Suprapubic skin (tissue), 4 donors: ENCODE results near the gene ANXA2R. TPM values are rescaled to one million over a fixed set of nuclear protein-coding genes. Genes with fewer than 3 reads are reported as not detected.
A peak's percentile ranks its signal among the peaks of the same experiment; 100 is the strongest.

Experiments
- DNase-seq, 2 donors: peaks; one replicate each; pipeline ENCODE4 v3.0.0-alpha.2; 2019; ENCODE audit warnings: low spot score in 2 of 2
- H3K27ac ChIP-seq: fragments of 200-600 bp; sonication (generic); one replicate; pipeline ENCODE4 v1.5.1; 2019
- H3K27me3 ChIP-seq: fragments of 200-600 bp; sonication (generic); one replicate; pipeline ENCODE4 v1.5.1; 2019
- H3K36me3 ChIP-seq: fragments of 200-600 bp; sonication (generic); one replicate; pipeline ENCODE4 v1.5.1; 2019
- H3K4me1 ChIP-seq: fragments of 200-600 bp; sonication (generic); one replicate; pipeline ENCODE4 v1.5.1; 2019
- H3K4me3 ChIP-seq: fragments of 200-600 bp; sonication (generic); one replicate; pipeline ENCODE4 v1.5.1; 2019; ENCODE audit warnings: mild to moderate bottlenecking
- H3K9me3 ChIP-seq: fragments of 200-600 bp; sonication (generic); one replicate; pipeline ENCODE4 v1.5.1; 2019
- EP300 ChIP-seq: sonication (generic); formaldehyde crosslinking; IDR thresholded peaks from one replicate; pipeline ENCODE4 v1.6.1; 2017; ENCODE audit warnings: antibody characterized with exemption
- POLR2A ChIP-seq, 2 donors: fragments of 450-650 bp; IDR thresholded peaks; one replicate each; pipeline ENCODE4 v1.6.1; 2017; ENCODE audit warnings: antibody characterized with exemption in 2 of 2, mild to moderate bottlenecking in 2 of 2, moderate library complexity in 2 of 2
- POLR2AphosphoS5 ChIP-seq, 3 donors: sonication (generic); formaldehyde crosslinking; IDR thresholded peaks; one replicate each; pipeline ENCODE4 v1.6.1; 2017; ENCODE audit warnings: antibody characterized with exemption in 3 of 3
- WGBS: methylation state at CpG from one replicate; pipeline ENCODE4 v1.1.5; 2018; 5-methylcytosine and 5-hydroxymethylcytosine counted together
- total RNA-seq, 4 donors: library from RNA; depleted of rRNA; stranded (reverse); fragments of >200 nt; gene quantifications; one replicate each; pipeline ENCODE4 v1.1.0, GENCODE V29; 2016
- TF ChIP-seq, protein P1 (sequence below), 2 donors: fragments of 200-600 bp in 1 of 2; fragments of 450-650 bp in 1 of 2; sonication (generic) in 1 of 2; IDR thresholded peaks; one replicate each; pipeline ENCODE4 v1.5.1; 2016 to 2019; ENCODE audit warnings: antibody characterized with exemption in 2 of 2, mild to moderate bottlenecking in 1 of 2, moderate library complexity in 1 of 2

The ANXA2R gene
- total RNA-seq, 4 donors from 2014 or later, result 0.39 to 3.1 (median 0.89) TPM; not detected in 1

DNA sequence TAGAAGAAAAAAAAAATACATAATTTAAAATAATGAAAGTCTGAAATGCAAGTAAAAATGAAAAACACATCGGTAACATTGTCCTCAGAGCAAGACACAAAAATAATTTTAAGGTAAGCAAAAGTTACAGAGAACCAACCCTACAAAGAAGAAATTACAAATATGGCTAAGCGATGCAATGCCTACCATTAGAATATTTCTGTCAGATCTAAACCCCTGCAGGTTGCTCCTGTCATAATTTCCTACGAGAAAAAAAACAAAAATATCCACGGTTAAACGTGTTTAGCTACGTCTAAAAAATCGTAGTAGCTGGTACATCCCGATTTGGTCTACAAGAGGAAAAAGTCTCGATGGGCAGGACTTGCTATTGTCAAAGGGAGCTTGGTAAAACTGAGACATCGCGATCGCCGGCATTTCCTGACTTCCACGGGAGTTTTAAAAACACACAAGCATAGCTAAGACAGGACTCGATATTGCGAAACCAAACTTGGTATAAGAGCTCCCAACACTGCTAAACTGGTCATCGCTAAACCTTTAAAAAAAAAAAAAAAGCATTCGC is 1.1 kb upstream of the ANXA2R start:
- no peak for TF ChIP-seq POLR2A (IDR thresholded peaks at IDR 0.05)
- TF ChIP-seq, protein P1, sequence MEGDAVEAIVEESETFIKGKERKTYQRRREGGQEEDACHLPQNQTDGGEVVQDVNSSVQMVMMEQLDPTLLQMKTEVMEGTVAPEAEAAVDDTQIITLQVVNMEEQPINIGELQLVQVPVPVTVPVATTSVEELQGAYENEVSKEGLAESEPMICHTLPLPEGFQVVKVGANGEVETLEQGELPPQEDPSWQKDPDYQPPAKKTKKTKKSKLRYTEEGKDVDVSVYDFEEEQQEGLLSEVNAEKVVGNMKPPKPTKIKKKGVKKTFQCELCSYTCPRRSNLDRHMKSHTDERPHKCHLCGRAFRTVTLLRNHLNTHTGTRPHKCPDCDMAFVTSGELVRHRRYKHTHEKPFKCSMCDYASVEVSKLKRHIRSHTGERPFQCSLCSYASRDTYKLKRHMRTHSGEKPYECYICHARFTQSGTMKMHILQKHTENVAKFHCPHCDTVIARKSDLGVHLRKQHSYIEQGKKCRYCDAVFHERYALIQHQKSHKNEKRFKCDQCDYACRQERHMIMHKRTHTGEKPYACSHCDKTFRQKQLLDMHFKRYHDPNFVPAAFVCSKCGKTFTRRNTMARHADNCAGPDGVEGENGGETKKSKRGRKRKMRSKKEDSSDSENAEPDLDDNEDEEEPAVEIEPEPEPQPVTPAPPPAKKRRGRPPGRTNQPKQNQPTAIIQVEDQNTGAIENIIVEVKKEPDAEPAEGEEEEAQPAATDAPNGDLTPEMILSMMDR (IDR thresholded peaks at IDR 0.05), result no peak
- TF ChIP-seq POLR2AphosphoS5 (IDR thresholded peaks at IDR 0.05), result no peak
- no peak for TF ChIP-seq EP300
- 5% methylated on average over 18 of the region's 18 CpGs for WGBS
- DNase-seq, result no peak
- H3K27ac ChIP-seq, result peak overlapping the region; percentile 96
- no peaks in the 10 kb centered on the region for H3K9me3 ChIP-seq
- peak overlapping the region; percentile 70 for H3K4me3 ChIP-seq
- H3K36me3 ChIP-seq, result no peaks in the 10 kb centered on the region
- peaks cover 72% of the 10 kb centered on the region for H3K27me3 ChIP-seq
- peaks cover 48% of the 10 kb centered on the region for H3K4me1 ChIP-seq

DNA sequence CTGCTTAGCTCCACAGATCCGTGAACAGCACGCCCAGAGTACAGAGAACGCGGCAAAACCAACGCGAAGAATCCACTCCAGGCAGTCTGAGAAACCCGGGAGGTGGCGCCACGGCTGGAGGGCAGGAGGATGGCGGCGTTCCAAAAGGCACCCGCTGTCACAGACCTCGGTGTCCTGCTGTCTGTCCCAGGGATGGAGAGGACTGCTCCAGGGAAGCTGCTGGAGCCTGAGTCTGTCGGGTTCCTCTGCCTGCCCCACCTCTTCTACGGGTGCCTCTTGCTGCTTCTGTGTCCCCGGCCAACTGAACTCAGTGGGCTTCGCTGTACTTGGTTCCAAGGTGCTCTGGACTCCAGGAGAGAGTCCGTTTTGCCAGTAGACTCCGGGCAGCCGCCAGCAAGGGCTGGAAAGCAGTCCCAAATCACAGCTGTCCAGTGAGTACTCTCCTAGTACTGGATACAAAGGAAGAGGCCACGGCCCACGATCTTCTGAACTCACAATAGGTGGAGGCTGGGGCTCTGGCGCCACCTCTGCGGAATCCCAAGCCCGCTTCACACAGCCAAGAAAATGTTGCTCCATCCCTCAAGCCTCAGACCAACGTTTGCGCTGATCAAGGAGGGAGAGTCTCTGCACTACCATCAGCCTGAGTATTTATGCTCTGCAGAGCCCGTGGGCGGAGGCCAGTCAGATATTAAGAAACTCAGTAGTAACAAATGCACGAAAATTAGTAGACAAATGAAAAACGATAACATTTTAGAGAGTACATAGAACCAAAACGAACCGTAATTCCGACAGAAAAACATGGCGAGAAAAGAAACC is 440 bp downstream of the ANXA2R start:
- peaks cover 48% of the 10 kb centered on the region for H3K4me1 ChIP-seq
- H3K27ac ChIP-seq, result peak overlapping the region; percentile 96

DNA sequence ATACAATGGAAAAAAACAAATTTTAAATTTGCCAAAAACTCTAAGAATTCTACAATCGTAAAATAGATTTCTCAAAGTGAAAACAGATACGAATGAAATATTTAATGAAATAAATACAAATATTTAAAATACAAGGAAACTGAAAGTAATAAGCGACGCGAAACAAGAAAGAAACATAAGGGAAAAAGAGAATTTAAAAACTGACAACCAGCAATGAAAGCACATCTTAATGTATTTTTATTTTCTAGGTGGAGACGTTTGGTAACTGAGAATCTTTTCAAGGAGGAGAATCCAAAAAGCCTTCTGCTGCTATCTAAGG is 1.0 kb downstream of the ANXA2R start:
- peaks cover 51% of the 10 kb centered on the region for H3K4me1 ChIP-seq
- no peaks in the 10 kb centered on the region for H3K36me3 ChIP-seq
- H3K9me3 ChIP-seq, result no peaks in the 10 kb centered on the region
- TF ChIP-seq, protein P1 (IDR thresholded peaks at IDR 0.05), result no peak
- TF ChIP-seq POLR2A (IDR thresholded peaks at IDR 0.05) (no peak), EP300 (no peak), POLR2AphosphoS5 (IDR thresholded peaks at IDR 0.05) (no peak)
- DNase-seq, result no peak
- H3K27ac ChIP-seq, result peak overlapping the region; percentile 96
- H3K4me3 ChIP-seq, result peak overlapping the region; percentile 70
- 48% methylated on average over 6 of the region's 6 CpGs for WGBS
- H3K27me3 ChIP-seq, result peaks cover 79% of the 10 kb centered on the region

More for the DNA sequence above, 440 bp downstream of the ANXA2R start:
- 12% methylated on average over 28 of the region's 35 CpGs for WGBS
- Histone ChIP-seq H3K36me3 (no peaks in the 10 kb centered on the region), H3K27me3 (peaks cover 79% of the 10 kb centered on the region), H3K9me3 (no peaks in the 10 kb centered on the region), H3K4me3 (peak overlapping the region; percentile 70)
- no peak for TF ChIP-seq EP300
- no peak for TF ChIP-seq POLR2AphosphoS5 (IDR thresholded peaks at IDR 0.05)
- no peak for TF ChIP-seq POLR2A (IDR thresholded peaks at IDR 0.05)
- TF ChIP-seq, protein P1 (IDR thresholded peaks at IDR 0.05), result no peak
- peak; percentile 84 to 85 for DNase-seq

DNA sequence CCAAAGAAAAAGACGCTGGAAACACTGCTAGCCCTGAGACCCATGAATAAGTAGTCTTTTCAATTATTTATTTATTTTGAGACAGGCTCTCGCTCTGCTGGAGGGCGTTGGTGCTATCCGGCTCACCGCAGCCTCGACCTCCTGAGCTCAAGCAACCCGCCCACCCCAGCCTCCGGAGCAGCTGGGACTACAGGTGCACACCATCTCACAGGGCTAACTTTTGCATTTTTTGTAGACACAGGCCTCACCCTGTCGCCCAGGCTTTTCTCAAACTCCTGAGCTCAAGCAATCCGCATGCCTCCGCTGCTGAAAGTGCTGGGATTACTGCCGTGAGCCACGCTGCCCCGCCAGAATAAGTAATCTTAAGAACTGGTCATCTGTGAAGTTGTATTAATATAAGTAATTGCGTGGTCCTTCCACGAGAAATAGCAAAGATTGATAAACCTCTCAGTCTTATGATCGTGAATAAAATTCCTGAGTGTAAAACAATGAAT is 1.6 kb downstream of the ANXA2R start:
- TF ChIP-seq POLR2A (IDR thresholded peaks at IDR 0.05) (no peak), POLR2AphosphoS5 (IDR thresholded peaks at IDR 0.05) (no peak), EP300 (no peak)
- TF ChIP-seq, protein P1 (IDR thresholded peaks at IDR 0.05), result no peak
- H3K27ac ChIP-seq, result peak overlapping the region; percentile 48
- no peak for DNase-seq
- no peaks in the 10 kb centered on the region for H3K9me3 ChIP-seq
- peaks cover 83% of the 10 kb centered on the region for H3K27me3 ChIP-seq
- 51% methylated on average over 17 of the region's 17 CpGs for WGBS
- H3K4me3 ChIP-seq, result peak overlapping the region; percentile 42
- peaks cover 55% of the 10 kb centered on the region for H3K4me1 ChIP-seq
- H3K36me3 ChIP-seq, result no peaks in the 10 kb centered on the region
